Kidney epithelial cell (primary cell): ENCODE measurements around the gene P2RY8. TPM values are rescaled to one million over a fixed set of nuclear protein-coding genes. Genes with fewer than 3 reads are reported as not detected.

Source experiments
- DNase-seq: peaks from one replicate; pipeline ENCODE4 v3.0.0-alpha.2; 2010; ENCODE audit warnings: low read depth
- H3K27me3 ChIP-seq: 2 replicates; pipeline ENCODE4 v1.6.0; 2011; ENCODE audit warnings: low read length; ENCODE audit not compliant: control insufficient read depth, insufficient read depth
- H3K36me3 ChIP-seq: 2 replicates; pipeline ENCODE4 v1.5.1; 2011; ENCODE audit warnings: low read length; ENCODE audit not compliant: control insufficient read depth, insufficient read depth
- H3K4me3 ChIP-seq: 2 replicates; pipeline ENCODE4 v1.5.1; 2011; ENCODE audit warnings: low read depth, mild to moderate bottlenecking, control low read depth, low read length
- CTCF ChIP-seq: IDR thresholded peaks from 2 replicates; pipeline ENCODE4 v1.5.1; 2011; ENCODE audit warnings: mild to moderate bottlenecking, moderate library complexity, low read length, control low read depth, inconsistent platforms; ENCODE audit not compliant: insufficient read depth, poor library complexity, severe bottlenecking
- total RNA-seq: library from RNA; depleted of rRNA; stranded (reverse); fragments of >200 nt; gene quantifications from 2 replicates; pipeline ENCODE4 v1.2.3, GENCODE V29; 2015

Gene P2RY8
- total RNA-seq, 1 donor from 2014 or later, result not detected

- Histone ChIP-seq H3K36me3 (no peaks in the 10 kb centered on the region), H3K27me3 (no peaks in the 10 kb centered on the region), H3K4me3 (no peak overlapping the region)
- DNase-seq, result no peak
- TF ChIP-seq CTCF, result no peak
These were observed 2.5 kb downstream of the P2RY8 start for GRCh38 chrX:1534301-1535168.

GRCh38 chrX:1533058-1533457, 3.9 kb downstream of the P2RY8 start:
- no peak for TF ChIP-seq CTCF
- Histone ChIP-seq H3K4me3 (no peak overlapping the region), H3K27me3 (no peaks in the 10 kb centered on the region), H3K36me3 (no peaks in the 10 kb centered on the region)
- DNase-seq, result no peak

- Histone ChIP-seq H3K27me3 (no peaks in the 10 kb centered on the region), H3K4me3 (no peak overlapping the region), H3K36me3 (no peaks in the 10 kb centered on the region)
- TF ChIP-seq CTCF, result no peak
- no peak for DNase-seq
These were observed 5.7 kb downstream of the P2RY8 start for GRCh38 chrX:1531096-1531890.

GRCh38 chrX:1529756-1530155, 7.2 kb downstream of the P2RY8 start:
- Histone ChIP-seq H3K4me3 (no peak overlapping the region), H3K36me3 (no peaks in the 10 kb centered on the region), H3K27me3 (no peaks in the 10 kb centered on the region)
- no peak for TF ChIP-seq CTCF
- no peak for DNase-seq

GRCh38 chrX:1529328-1529727, 7.7 kb downstream of the P2RY8 start:
- DNase-seq, result no peak
- no peak overlapping the region for H3K4me3 ChIP-seq
- TF ChIP-seq CTCF, result no peak

More at GRCh38 chrX:1529328-1529727, 7.7 kb downstream of the P2RY8 start:
- Histone ChIP-seq H3K27me3 (no peaks in the 10 kb centered on the region), H3K36me3 (no peaks in the 10 kb centered on the region)
